ENCODE measurements around the gene NRP1.

NRP1 gene

DNA sequence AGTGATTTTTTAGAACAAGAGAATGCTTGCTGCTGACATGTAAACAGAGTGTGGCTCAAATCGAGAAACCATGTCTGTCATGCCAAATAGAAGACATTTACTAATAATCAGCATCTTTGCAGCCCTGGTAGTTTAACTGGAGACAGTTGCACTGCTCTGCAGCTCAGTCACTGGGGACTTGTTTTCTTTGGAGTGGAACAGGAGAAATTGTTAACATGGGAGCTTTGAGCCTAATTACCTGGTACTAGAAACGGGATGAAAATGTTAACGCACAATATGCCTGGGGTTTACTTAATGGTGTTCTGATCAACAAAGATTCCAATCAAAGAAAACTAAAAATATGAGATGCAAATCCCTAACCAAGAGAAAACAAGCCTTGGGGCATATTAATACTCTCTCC, 153.5 kb downstream of the NRP1 start:
- Histone ChIP-seq H2BK12ac (ENCODE audit: low read length) (no peak overlapping the region), H2BK120ac (ENCODE audit: insufficient read depth, low read length, poor library complexity) (no peak overlapping the region), H3K9ac (ENCODE audit: low read length) (no peak overlapping the region), H3K4ac (ENCODE audit: low read depth, low read length) (no peak overlapping the region), H3K18ac (ENCODE audit: low read length) (no peak overlapping the region), H3K9me3 (ENCODE audit: insufficient read depth, low read depth, low read length) (no peaks in the 10 kb centered on the region), H3K23ac (ENCODE audit: low read length) (no peak overlapping the region), H4K12ac (ENCODE audit: low read depth, low read length) (no peak overlapping the region), H3K4me1 (ENCODE audit: control insufficient read depth in 1 of 2, insufficient read depth in 2 of 2, low read length in 2 of 2) (no peaks in the 10 kb centered on the region), H4K8ac (ENCODE audit: low read depth, low read length) (no peak overlapping the region), H2AFZ (ENCODE audit: insufficient read depth, low read length, poor library complexity) (no peak overlapping the region), H2BK5ac (ENCODE audit: low read depth, low read length, poor library complexity) (no peak overlapping the region), H3K79me2 (ENCODE audit: control insufficient read depth, insufficient read depth, low read length, poor library complexity) (no peaks in the 10 kb centered on the region), H3K14ac (ENCODE audit: low read length) (no peak overlapping the region), H2AK5ac (ENCODE audit: low read length) (no peak overlapping the region), H3K4me2 (ENCODE audit: low read length) (no peak overlapping the region), H3K36me3 (ENCODE audit: control insufficient read depth in 1 of 2, insufficient read depth in 2 of 2, low read length in 2 of 2) (peaks cover 16 to 34% of the 10 kb centered on the region in 2 experiments), H3K27ac (ENCODE audit: low read depth, low read length) (no peak overlapping the region), H3K27me3 (ENCODE audit: insufficient read depth, low read length) (no peaks in the 10 kb centered on the region), H3K4me3 (ENCODE audit: low read depth, low read length) (no peak overlapping the region), H3K79me1 (ENCODE audit: low read length) (no peaks in the 10 kb centered on the region), H4K91ac (ENCODE audit: low read depth, low read length) (no peak overlapping the region)
- WGBS (ENCODE audit: extremely low coverage, insufficient coverage, insufficient read length): no CpG with 5 or more reads among the region's 3 CpGs
- no peak for DNase-seq

DNA sequence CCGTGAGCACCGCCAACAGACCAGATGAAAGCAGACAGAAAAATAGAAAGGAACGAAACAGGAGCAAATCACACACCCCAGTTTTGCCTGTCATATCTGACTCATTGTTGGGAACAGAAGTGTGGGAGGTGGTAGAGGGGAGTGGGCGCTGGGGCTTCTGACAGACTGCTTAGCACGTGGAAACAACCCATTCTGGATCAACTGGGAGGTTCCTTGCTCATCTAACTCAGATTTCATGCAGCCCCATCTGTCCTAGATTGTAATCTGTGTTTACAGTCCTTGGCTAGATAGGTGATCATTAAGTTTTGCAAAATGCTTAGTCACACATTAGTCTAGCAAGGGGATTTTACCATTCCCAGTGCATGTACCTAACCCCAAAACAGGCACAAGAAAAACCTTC, 154.1 kb downstream of the NRP1 start:
- H2AFZ ChIP-seq (ENCODE audit: insufficient read depth, low read length, poor library complexity): no peak overlapping the region
- no peak overlapping the region for H3K18ac ChIP-seq (ENCODE audit: low read length)
- no peak overlapping the region for H4K91ac ChIP-seq (ENCODE audit: low read depth, low read length)
- no peak overlapping the region for H2BK120ac ChIP-seq (ENCODE audit: insufficient read depth, low read length, poor library complexity)
- no peak overlapping the region for H4K12ac ChIP-seq (ENCODE audit: low read depth, low read length)
- no peak overlapping the region for H4K8ac ChIP-seq (ENCODE audit: low read depth, low read length)
- H3K4me3 ChIP-seq (ENCODE audit: low read depth, low read length): no peak overlapping the region
- H3K9ac ChIP-seq (ENCODE audit: low read length): no peak overlapping the region
- no peaks in the 10 kb centered on the region for H3K4me1 ChIP-seq (ENCODE audit: control insufficient read depth in 1 of 2, insufficient read depth in 2 of 2, low read length in 2 of 2)
- H3K36me3 ChIP-seq (ENCODE audit: control insufficient read depth in 1 of 2, insufficient read depth in 2 of 2, low read length in 2 of 2): peaks cover 16 to 30% of the 10 kb centered on the region in 2 experiments
- no CpG with 5 or more reads among the region's 5 CpGs for WGBS (ENCODE audit: extremely low coverage, insufficient coverage, insufficient read length)
- no peak overlapping the region for H3K4me2 ChIP-seq (ENCODE audit: low read length)
- no peaks in the 10 kb centered on the region for H3K79me1 ChIP-seq (ENCODE audit: low read length)
- H2AK5ac ChIP-seq (ENCODE audit: low read length): no peak overlapping the region
- H2BK12ac ChIP-seq (ENCODE audit: low read length): no peak overlapping the region
- H3K9me3 ChIP-seq (ENCODE audit: insufficient read depth, low read depth, low read length): no peaks in the 10 kb centered on the region
- H3K79me2 ChIP-seq (ENCODE audit: control insufficient read depth, insufficient read depth, low read length, poor library complexity): no peaks in the 10 kb centered on the region
- H3K14ac ChIP-seq (ENCODE audit: low read length): no peak overlapping the region
- no peak overlapping the region for H3K4ac ChIP-seq (ENCODE audit: low read depth, low read length)
- no peaks in the 10 kb centered on the region for H3K27me3 ChIP-seq (ENCODE audit: insufficient read depth, low read length)
- no peak overlapping the region for H3K27ac ChIP-seq (ENCODE audit: low read depth, low read length)
- H2BK5ac ChIP-seq (ENCODE audit: low read depth, low read length, poor library complexity): no peak overlapping the region
- no peak for DNase-seq
- no peak overlapping the region for H3K23ac ChIP-seq (ENCODE audit: low read length)

DNA sequence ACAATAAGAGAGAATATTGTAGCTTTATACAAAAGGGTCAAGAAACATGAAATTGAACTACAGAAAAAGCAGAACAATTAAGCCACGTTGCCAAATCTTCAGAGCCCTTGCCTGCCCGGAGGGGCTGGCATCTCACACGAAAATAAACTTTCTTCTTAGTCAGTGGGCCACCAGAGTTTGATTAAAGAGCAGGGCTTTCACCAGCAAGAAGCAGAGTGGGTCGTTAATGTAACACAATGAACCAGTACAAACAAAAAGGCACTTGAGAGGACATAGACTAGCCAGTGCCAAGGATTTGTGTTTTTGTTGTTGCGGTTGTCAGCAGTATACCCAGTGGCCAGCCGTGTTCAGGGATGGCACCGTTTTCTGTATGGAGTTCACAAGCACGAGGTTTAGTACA, 155.4 kb downstream of the NRP1 start:
- no peak overlapping the region for H2BK5ac ChIP-seq (ENCODE audit: low read depth, low read length, poor library complexity)
- H3K4me2 ChIP-seq (ENCODE audit: low read length): no peak overlapping the region
- no peaks in the 10 kb centered on the region for H3K9me3 ChIP-seq (ENCODE audit: insufficient read depth, low read depth, low read length)
- H2AFZ ChIP-seq (ENCODE audit: insufficient read depth, low read length, poor library complexity): no peak overlapping the region
- no peak overlapping the region for H4K12ac ChIP-seq (ENCODE audit: low read depth, low read length)
- no peak overlapping the region for H3K4me3 ChIP-seq (ENCODE audit: low read depth, low read length)
- H3K27ac ChIP-seq (ENCODE audit: low read depth, low read length): no peak overlapping the region
- no peak overlapping the region for H3K9ac ChIP-seq (ENCODE audit: low read length)
- H3K18ac ChIP-seq (ENCODE audit: low read length): no peak overlapping the region
- no CpG with 5 or more reads among the region's 8 CpGs for WGBS (ENCODE audit: extremely low coverage, insufficient coverage, insufficient read length)
- no peak overlapping the region for H4K91ac ChIP-seq (ENCODE audit: low read depth, low read length)
- H4K8ac ChIP-seq (ENCODE audit: low read depth, low read length): no peak overlapping the region
- no peaks in the 10 kb centered on the region for H3K79me1 ChIP-seq (ENCODE audit: low read length)
- no peak overlapping the region for H3K14ac ChIP-seq (ENCODE audit: low read length)
- peaks cover 16 to 27% of the 10 kb centered on the region in 2 experiments for H3K36me3 ChIP-seq (ENCODE audit: control insufficient read depth in 1 of 2, insufficient read depth in 2 of 2, low read length in 2 of 2)
- no peaks in the 10 kb centered on the region for H3K4me1 ChIP-seq (ENCODE audit: control insufficient read depth in 1 of 2, insufficient read depth in 2 of 2, low read length in 2 of 2)
- no peak overlapping the region for H3K23ac ChIP-seq (ENCODE audit: low read length)
- no peak for DNase-seq
- H2BK12ac ChIP-seq (ENCODE audit: low read length): no peak overlapping the region
- H3K27me3 ChIP-seq (ENCODE audit: insufficient read depth, low read length): no peaks in the 10 kb centered on the region
- H3K4ac ChIP-seq (ENCODE audit: low read depth, low read length): no peak overlapping the region
- H3K79me2 ChIP-seq (ENCODE audit: control insufficient read depth, insufficient read depth, low read length, poor library complexity): no peaks in the 10 kb centered on the region
- H2BK120ac ChIP-seq (ENCODE audit: insufficient read depth, low read length, poor library complexity): no peak overlapping the region
- H2AK5ac ChIP-seq (ENCODE audit: low read length): no peak overlapping the region

DNA sequence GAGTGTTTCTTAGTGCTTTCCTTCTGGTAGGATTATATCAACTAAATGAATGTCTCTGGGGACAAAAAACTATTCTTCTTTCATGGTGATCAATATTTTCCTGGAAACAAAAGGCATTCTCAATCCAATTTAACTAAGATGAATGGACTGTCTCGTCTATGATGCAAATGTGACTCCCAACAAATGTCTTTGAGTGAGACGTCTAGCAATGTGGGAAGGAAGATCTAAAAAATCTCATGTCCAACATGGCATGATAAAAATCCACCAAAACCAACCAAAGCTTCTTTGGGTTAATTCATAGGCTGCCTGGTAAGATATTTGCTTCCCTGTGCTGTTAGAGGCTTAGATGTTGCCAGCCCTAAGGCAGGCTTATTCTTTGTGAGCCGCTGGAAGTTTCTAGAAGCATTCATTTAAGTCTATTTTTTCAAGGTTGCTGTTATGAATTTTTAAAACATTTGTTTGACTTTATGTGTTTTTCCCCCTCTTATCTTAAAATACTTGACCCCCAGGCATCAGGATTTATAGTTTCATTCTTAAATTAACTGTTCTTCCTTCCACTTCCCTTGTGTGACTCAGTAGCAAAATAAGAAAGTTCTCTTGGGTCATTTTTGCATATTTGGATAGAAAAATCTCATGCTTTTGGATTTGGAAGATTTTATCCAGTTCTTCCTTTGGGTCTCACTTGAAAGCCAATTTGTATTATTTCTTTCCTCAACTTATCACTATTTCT, 156.3 kb downstream of the NRP1 start:
- no peak overlapping the region for H4K91ac ChIP-seq (ENCODE audit: low read depth, low read length)
- H2AFZ ChIP-seq (ENCODE audit: insufficient read depth, low read length, poor library complexity): no peak overlapping the region
- H4K8ac ChIP-seq (ENCODE audit: low read depth, low read length): no peak overlapping the region
- H3K79me2 ChIP-seq (ENCODE audit: control insufficient read depth, insufficient read depth, low read length, poor library complexity): no peaks in the 10 kb centered on the region
- H3K9me3 ChIP-seq (ENCODE audit: insufficient read depth, low read depth, low read length): no peaks in the 10 kb centered on the region
- H3K14ac ChIP-seq (ENCODE audit: low read length): no peak overlapping the region
- H3K27me3 ChIP-seq (ENCODE audit: insufficient read depth, low read length): no peaks in the 10 kb centered on the region
- H4K12ac ChIP-seq (ENCODE audit: low read depth, low read length): no peak overlapping the region
- no peak overlapping the region for H2AK5ac ChIP-seq (ENCODE audit: low read length)
- H3K4ac ChIP-seq (ENCODE audit: low read depth, low read length): no peak overlapping the region
- H3K4me2 ChIP-seq (ENCODE audit: low read length): no peak overlapping the region
- H2BK12ac ChIP-seq (ENCODE audit: low read length): no peak overlapping the region
- no peaks in the 10 kb centered on the region for H3K79me1 ChIP-seq (ENCODE audit: low read length)
- no peak overlapping the region for H2BK5ac ChIP-seq (ENCODE audit: low read depth, low read length, poor library complexity)
- no peak overlapping the region for H3K23ac ChIP-seq (ENCODE audit: low read length)
- WGBS (ENCODE audit: extremely low coverage, insufficient coverage, insufficient read length): no CpG with 5 or more reads among the region's 3 CpGs
- no peak for DNase-seq
- no peak overlapping the region for H3K4me3 ChIP-seq (ENCODE audit: low read depth, low read length)
- H3K4me1 ChIP-seq (ENCODE audit: control insufficient read depth in 1 of 2, insufficient read depth in 2 of 2, low read length in 2 of 2): no peaks in the 10 kb centered on the region
- no peak overlapping the region for H3K18ac ChIP-seq (ENCODE audit: low read length)
- peaks cover 16 to 27% of the 10 kb centered on the region in 2 experiments for H3K36me3 ChIP-seq (ENCODE audit: control insufficient read depth in 1 of 2, insufficient read depth in 2 of 2, low read length in 2 of 2)
- no peak overlapping the region for H3K27ac ChIP-seq (ENCODE audit: low read depth, low read length)
- H2BK120ac ChIP-seq (ENCODE audit: insufficient read depth, low read length, poor library complexity): no peak overlapping the region
- no peak overlapping the region for H3K9ac ChIP-seq (ENCODE audit: low read length)
